Measurements from ENCODE around the gene RPH3AL.
"Not testable (repeated sequence)": the region's sequence is repeated elsewhere in the genome, so short reads cannot be mapped to it uniquely, and the experiment has no call there.

Gene RPH3AL

DNA sequence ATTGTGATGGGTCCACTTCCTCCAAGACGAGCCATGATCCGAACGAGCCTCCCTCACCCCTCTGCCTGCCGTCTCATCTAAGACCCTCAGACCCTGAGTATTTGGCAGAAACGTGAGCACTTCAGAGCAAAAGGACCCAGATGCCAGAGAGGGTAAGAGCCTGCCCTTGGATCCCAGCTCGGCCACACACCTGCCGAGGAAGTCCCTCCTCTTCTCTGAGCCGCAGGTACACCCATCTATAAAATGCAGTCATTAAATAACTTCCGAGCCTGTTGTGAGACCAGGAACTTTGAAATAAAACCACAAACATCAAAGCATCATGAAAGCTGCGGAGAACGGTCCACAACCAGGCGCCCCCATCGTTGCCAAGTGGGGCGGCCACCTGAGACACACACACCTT is 106.4 kb downstream of the RPH3AL start:
- Histone ChIP-seq H3K9me3 (ENCODE audit: severe bottlenecking) (no peaks in the 10 kb centered on the region), H3K4me3 (ENCODE audit: low read depth, low read length) (no peak overlapping the region), H3K27ac (no peak overlapping the region), H3K36me3 (peaks cover 13% of the 10 kb centered on the region), H3K27me3 (ENCODE audit: insufficient read depth, low read depth, severe bottlenecking) (no peaks in the 10 kb centered on the region)
- TF ChIP-seq, protein P1, sequence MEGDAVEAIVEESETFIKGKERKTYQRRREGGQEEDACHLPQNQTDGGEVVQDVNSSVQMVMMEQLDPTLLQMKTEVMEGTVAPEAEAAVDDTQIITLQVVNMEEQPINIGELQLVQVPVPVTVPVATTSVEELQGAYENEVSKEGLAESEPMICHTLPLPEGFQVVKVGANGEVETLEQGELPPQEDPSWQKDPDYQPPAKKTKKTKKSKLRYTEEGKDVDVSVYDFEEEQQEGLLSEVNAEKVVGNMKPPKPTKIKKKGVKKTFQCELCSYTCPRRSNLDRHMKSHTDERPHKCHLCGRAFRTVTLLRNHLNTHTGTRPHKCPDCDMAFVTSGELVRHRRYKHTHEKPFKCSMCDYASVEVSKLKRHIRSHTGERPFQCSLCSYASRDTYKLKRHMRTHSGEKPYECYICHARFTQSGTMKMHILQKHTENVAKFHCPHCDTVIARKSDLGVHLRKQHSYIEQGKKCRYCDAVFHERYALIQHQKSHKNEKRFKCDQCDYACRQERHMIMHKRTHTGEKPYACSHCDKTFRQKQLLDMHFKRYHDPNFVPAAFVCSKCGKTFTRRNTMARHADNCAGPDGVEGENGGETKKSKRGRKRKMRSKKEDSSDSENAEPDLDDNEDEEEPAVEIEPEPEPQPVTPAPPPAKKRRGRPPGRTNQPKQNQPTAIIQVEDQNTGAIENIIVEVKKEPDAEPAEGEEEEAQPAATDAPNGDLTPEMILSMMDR (IDR thresholded peaks at IDR 0.05; ENCODE audit: low read depth, low read length): no peak
- DNase-seq: no peak

DNA sequence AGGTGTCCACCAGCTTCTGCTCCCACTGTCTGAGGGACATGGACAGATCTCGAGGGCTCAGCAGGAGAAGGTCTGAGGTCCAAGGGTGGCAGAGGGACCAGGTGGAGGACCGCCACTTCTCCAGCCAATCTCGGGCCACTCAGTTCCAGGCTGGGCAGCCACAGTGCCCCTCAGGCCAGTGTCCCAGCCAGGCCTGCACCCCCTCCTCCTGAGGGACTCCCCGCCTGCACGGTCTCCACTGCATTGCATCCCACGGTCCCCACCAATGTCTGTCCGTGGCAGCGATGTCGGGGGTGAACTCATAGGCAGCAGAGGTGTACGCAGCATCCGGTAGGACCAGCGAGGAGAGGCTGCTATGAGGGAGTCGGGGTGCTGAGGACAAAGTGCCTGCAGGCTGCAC is 107.0 kb downstream of the RPH3AL start:
- Histone ChIP-seq H3K27me3 (ENCODE audit: insufficient read depth, low read depth, severe bottlenecking) (no peaks in the 10 kb centered on the region), H3K9me3 (ENCODE audit: severe bottlenecking) (no peaks in the 10 kb centered on the region), H3K27ac (no peak overlapping the region), H3K36me3 (peaks cover 13% of the 10 kb centered on the region), H3K4me3 (ENCODE audit: low read depth, low read length) (no peak overlapping the region)
- peak; percentile 4 for DNase-seq
- TF ChIP-seq, protein P1 (IDR thresholded peaks at IDR 0.05; ENCODE audit: low read depth, low read length): no peak

DNA sequence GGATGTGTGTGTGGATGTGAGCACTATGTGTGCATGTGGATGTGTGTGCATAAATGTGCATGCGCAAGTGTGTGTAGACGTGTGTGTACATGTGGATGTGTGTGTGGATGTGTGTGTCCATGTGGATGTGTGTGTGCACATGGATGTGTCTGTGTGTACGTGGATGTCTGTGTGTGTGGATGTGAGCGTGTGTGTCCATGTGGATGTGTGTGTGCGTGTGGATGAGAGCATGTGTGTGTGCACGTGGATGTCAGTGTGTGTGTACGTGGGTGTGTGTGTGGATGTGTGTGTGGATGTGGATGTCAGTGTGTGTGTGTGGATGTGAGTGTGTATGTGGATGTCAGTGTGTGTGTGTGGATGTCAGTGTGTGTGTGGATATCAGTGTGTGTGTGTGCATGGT is 107.6 kb downstream of the RPH3AL start:
- TF ChIP-seq, protein P1 (IDR thresholded peaks at IDR 0.05; ENCODE audit: low read depth, low read length): no peak
- Histone ChIP-seq H3K36me3 (peaks cover 13% of the 10 kb centered on the region), H3K27ac (no peak overlapping the region)

DNA sequence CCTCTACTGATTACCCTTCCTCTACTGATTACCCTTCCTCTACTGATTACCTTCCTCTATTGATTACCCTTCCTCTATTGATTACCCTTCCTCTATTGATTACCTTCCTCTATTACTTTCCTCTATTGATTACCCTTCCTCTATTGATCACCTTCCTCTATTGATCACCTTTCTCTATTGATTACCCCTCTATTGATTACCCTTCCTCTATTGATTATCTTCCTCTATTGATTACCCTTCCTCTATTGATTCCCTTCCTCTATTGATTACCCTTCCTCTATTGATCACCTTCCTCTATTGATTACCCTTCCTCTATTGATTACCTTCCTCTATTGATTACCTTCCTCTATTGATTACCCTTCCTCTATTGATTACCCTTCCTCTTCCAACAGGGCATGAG is 108.7 kb downstream of the RPH3AL start:
- not testable (repeated sequence) for H3K27me3 ChIP-seq (ENCODE audit: insufficient read depth, low read depth, severe bottlenecking); H3K4me3 ChIP-seq (ENCODE audit: low read depth, low read length); DNase-seq; H3K9me3 ChIP-seq (ENCODE audit: severe bottlenecking); H3K27ac ChIP-seq
- peaks cover 13% of the 10 kb centered on the region for H3K36me3 ChIP-seq

More for the DNA sequence above, 107.6 kb downstream of the RPH3AL start:
- Histone ChIP-seq H3K27me3 (ENCODE audit: insufficient read depth, low read depth, severe bottlenecking) (no peaks in the 10 kb centered on the region), H3K9me3 (ENCODE audit: severe bottlenecking) (no peaks in the 10 kb centered on the region), H3K4me3 (ENCODE audit: low read depth, low read length) (no peak overlapping the region)
- no peak for DNase-seq

DNA sequence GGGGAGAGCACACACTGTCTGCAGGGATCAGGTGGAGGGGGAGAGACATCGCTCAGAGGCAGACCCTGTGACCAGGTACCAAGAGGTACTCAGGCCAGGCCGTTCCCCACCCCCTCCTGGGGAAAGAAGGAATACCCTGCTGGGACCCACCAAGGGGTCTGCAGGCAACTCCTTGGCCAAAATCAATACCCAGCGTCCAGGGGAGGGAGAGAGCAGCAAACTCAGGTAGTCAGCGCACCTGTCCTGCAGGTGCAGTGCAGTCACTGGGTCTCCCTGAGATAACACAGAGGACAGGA is 113.7 kb downstream of the RPH3AL start:
- Histone ChIP-seq H3K27ac (no peak overlapping the region), H3K9me3 (ENCODE audit: severe bottlenecking) (no peaks in the 10 kb centered on the region), H3K36me3 (no peaks in the 10 kb centered on the region), H3K27me3 (ENCODE audit: insufficient read depth, low read depth, severe bottlenecking) (no peaks in the 10 kb centered on the region), H3K4me3 (ENCODE audit: low read depth, low read length) (no peak overlapping the region)
- TF ChIP-seq, protein P1 (IDR thresholded peaks at IDR 0.05; ENCODE audit: low read depth, low read length): no peak
- DNase-seq: no peak

DNA sequence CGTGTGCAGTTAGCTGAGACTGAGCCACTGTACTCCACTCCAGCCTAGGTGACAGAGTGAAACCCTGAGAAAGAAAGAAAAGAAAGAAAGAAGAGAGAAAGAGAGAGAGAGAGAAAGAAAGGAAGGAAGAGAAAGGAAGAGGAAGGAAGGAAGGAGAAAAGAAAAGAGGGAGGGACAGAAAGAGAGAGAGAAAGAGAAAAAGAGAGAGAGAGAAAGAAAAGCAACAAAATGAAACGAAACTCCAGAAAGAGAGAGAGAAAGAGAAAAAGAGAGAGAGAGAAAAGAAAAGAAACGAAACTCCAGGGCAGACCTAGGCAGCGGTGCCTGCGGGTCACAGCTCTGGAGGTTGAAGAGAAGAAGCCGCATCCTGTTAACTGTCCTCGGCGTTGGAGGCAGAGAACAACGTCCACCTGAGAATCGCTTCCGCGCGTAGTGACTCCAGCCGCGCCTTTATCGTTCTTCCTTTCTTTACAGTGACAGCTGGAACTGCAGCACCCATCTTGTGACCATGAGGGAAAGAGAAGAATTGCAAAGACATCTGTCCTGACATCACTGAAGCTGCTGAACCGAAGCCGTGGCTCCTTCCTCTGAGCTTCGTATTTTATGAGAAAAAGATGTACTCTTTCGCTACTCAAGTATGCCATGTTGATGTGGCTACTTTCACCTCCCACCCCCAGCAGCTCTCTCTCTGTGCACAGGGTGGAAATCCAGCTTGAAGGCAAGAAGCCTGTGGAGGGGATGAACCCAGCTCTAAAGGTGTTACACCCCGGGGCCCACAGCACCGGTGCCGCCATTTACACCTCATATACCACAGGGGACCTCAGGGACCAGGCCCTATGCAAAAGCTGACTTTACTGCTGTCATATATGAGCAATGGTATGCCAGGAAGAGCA is 114.3 kb downstream of the RPH3AL start:
- no peaks in the 10 kb centered on the region for H3K36me3 ChIP-seq
- TF ChIP-seq, protein P1 (IDR thresholded peaks at IDR 0.05; ENCODE audit: low read depth, low read length): no peak
- H3K27ac ChIP-seq: no peak overlapping the region
- H3K4me3 ChIP-seq (ENCODE audit: low read depth, low read length): no peak overlapping the region
- no peaks in the 10 kb centered on the region for H3K27me3 ChIP-seq (ENCODE audit: insufficient read depth, low read depth, severe bottlenecking)
- no peak for DNase-seq
- H3K9me3 ChIP-seq (ENCODE audit: severe bottlenecking): no peaks in the 10 kb centered on the region
